NCI-H82 treated with DMSO at 0.1 percent for 48 hours (cell line): ENCODE data around the gene MCCD1.
A peak's percentile ranks its signal among the peaks of the same experiment; 100 is the strongest.
"Not testable (repeated sequence)": the region's sequence is repeated elsewhere in the genome, so short reads cannot be mapped to it uniquely, and the experiment has no call there.

Experiments used
- DNase-seq: peaks from one replicate; lab custom pipeline; 2025; ENCODE audit not compliant: unreplicated experiment; lab: John Stamatoyannopoulos, UW

The MCCD1 gene

DNA sequence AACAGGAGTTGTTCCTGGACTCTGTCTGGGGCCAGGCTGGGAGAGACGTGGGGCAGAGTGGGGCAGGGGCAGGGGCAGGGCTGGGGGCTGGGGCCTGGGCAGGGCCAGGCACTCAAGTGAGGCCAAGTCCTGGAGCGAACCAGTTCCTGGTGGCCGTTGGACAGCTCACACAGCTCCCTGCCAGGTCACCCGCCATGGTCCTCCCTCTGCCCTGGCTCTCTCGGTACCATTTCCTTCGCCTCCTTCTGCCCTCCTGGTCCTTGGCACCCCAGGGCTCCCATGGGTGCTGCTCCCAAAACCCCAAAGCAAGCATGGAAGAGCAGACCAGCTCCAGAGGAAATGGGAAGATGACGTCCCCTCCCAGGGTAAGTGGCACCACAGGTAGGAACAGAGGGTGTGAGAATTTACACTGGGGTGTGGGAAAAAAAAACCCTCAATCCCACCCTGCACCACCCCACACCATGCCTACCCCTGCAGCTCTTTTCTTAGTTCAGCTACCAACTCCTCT is at the start of gene MCCD1:
MCCD1 (plus strand) TSS at position 142 of the 508 bp plus-strand sequence; CDS start at position 195, 53 bp downstream.
- DNase-seq = no peak

- peak; percentile 89 for DNase-seq
Measured at GRCh38 chr6:31479151-31479932, 49.4 kb upstream of the MCCD1 start.

- peak; percentile 88 for DNase-seq
Measured at GRCh38 chr6:31479933-31480535, 48.7 kb upstream of the MCCD1 start.

DNA sequence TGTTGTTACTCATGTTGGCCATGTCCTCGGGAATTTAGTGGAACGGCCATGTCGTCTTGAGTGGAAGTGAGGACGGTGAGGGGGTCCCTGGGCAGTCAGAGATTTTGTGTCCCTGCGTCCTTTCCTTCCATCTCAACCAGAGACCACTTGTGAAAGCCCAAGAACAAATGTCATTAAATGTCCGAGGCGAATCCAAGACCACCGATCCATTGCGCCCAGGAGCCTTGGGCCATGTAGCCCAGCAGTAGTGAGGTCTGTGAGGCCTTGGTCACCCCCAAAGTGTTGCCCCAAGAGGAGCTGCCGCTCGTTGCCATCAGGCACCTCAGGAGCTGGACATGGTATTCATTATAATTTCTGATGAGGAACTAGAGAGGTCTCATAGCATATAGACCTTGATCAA is 48.2 kb upstream of the MCCD1 start:
- no peak for DNase-seq

- no peak for DNase-seq
Measured at GRCh38 chr6:31483392-31483791, 45.4 kb upstream of the MCCD1 start.

DNA sequence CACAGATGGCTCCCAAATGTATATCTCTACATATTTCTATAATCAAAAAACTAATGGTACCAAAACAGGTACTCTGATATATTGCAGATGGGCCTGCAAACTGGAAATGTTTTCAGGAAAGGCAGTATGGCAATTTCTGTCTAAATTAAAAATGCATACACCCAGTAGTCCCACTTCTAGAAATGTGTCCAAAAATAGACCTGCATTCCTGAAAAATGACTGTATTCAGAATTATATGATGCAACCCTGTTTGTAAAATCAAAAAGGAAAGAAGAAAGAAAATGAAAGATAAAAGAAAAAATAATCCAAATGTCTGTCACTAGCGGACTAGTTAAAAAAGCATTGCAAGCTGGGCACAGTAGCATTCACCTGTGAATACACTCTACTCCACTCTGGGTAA is 43.7 kb upstream of the MCCD1 start:
- no peak for DNase-seq

DNA sequence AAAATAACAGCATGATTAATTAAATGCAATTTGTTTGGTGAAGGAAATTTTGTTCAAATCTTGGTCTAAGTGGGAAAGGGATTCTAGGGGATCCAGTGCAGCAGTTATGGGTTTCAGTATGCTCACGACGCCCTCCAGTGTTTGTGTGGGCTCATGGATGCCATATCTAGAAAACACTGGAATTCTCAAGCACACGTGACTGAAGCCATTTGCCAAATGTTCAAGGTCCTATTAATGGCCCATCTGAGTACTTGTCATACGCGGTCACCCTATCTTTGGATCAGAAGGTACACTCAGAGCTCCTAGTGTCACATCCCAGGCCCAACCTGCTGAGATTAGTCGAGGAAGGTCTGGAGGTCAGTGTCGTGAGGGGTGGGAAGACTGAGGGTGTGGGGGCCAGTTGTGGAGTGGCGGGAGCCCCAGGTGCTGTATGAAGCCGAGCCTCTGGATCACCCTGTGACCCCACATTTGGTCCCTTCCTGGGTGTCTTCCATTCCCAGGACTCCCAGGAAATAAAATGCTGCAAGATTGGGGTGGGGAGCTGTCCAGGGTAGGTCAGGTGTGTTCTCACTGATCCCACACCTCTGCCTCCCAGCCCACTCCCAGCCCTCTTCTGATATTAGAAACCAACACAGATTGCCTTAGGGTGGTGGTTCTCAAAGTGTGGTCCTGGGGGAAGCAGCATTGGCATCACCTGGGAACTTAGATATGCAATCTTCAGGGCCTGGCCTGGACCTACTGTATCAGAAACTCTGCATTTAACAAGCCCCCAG is 42.5 kb upstream of the MCCD1 start:
- DNase-seq = not testable (repeated sequence)

DNA sequence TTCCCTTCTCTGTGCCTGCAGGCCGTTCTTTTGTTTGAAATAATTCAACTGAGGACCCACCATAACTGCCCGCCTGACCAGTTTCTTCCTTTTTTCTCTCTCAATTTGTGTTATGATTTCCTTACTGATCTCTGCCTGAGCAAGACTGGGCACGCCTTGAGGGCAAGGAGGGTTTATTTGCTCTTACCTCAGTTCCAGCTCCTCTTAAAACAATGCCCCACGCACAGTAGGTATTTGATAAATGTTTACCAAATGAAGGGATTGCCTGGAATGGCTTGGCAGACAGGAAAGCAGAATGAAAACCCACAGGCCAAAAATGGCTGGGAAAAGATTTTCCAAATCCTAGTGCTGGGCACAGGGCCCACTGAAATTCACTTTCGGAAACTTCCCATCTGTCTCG is 41.1 kb upstream of the MCCD1 start:
- not testable (repeated sequence) for DNase-seq

DNA sequence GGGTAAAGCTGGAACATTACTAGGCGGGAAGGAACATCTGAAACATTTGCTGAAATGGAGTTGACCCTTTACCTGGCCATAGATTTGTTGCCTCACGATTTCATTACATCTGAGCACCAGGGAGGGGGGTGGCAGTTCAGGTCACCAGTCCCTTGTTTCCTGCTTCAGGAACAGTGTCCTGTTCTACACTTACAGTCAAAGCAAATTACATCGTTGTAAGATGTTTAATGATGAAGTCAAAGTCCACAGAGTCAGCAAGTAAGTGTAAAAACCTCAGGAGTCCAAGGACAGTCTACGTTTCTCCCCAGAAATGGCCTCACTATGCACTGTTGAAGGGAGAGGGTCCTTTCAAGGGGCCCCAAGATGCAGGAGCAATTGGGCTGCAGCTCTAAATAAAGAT is 39.7 kb upstream of the MCCD1 start:
- DNase-seq = no peak

- DNase-seq = no peak
Measured at GRCh38 chr6:31490115-31490873, 38.5 kb upstream of the MCCD1 start.

GRCh38 chr6:31493550-31493874 is 35.2 kb upstream of the MCCD1 start:
- DNase-seq = not testable (repeated sequence)

GRCh38 chr6:31493875-31494694 is 34.7 kb upstream of the MCCD1 start:
- peak; percentile 26 for DNase-seq

- no peak for DNase-seq
Measured at GRCh38 chr6:31495580-31495979, 33.2 kb upstream of the MCCD1 start.

DNA sequence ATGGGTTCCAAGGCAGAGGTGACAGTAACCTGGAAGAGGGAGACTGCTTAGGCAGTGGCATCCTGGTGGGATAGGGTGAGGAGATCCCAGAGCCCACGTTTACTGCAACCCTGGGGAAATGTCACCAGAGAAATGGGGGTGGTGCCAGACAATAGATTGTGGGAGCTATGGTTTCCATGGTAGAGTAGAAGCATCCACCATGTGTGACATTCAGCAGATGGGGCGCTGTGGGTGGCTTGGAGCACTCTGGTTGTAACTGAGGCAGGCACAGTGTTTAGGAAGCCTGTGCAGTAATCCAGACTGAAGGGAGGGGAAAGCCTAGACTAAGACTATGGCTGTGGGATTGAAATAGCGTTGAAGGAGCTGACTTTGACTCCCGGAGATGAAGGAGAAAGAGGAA is 31.9 kb upstream of the MCCD1 start:
- not testable (repeated sequence) for DNase-seq

- DNase-seq = peak; percentile 11
Measured at GRCh38 chr6:31497531-31498476, 31.0 kb upstream of the MCCD1 start, which contains the start of gene MICB. MICB (plus strand) TSS chr6:31498145; CDS start chr6:31498194, 49 bp downstream.

DNA sequence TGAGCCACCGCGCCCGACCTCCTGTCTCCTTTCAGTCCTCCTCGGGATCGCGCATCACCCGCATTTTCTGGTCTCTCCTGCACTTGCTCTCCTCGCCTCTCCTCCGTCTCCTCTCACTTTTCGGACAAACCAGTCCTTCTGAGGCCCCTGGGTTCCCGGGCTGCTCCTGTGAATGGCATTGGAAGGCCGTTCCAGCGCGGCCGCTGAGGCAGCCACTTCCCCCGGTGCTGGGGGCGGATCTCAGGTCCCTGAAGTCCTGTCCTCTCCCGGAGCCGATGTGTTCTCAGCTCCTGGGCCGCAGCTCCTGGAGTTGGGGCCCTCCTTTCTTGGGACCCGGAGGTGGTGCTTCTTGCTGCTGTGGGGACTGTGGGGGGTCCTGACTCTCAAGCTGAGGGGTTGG is 30.0 kb upstream of the MCCD1 start:
- DNase-seq = no peak

GRCh38 chr6:31499648-31500047 is 29.1 kb upstream of the MCCD1 start:
- DNase-seq = not testable (repeated sequence)

GRCh38 chr6:31502586-31502985 is 26.2 kb upstream of the MCCD1 start:
- no peak for DNase-seq

GRCh38 chr6:31509036-31509435 is 19.7 kb upstream of the MCCD1 start:
- DNase-seq = not testable (repeated sequence)
